K562 (cell line): ENCODE measurements around the gene DAPK1. TPM values are rescaled to one million over a fixed set of nuclear protein-coding genes. Genes with fewer than 3 reads are reported as not detected.

Source experiments
- TRIM28 ChIP-seq: fragments of 450-650 bp; IDR thresholded peaks from 2 replicates; pipeline ENCODE4 v1.6.1; 2017
- ZNF140 ChIP-seq: fragments of 250-450 bp; sonication (Bioruptor Pico); IDR thresholded peaks from 2 replicates; pipeline ENCODE4 v1.8.0; 2021; ENCODE audit warnings: moderate library complexity, mild to moderate bottlenecking, inconsistent platforms
- ZNF316 ChIP-seq: fragments of 450-650 bp; IDR thresholded peaks from 2 replicates; pipeline ENCODE4 v1.6.1; 2016
- polyA plus RNA-seq, 8 experiments: library from polyadenylated mRNA; depleted of rRNA in 4 of 8; stranded (reverse) in 5 of 8; unstranded in 3 of 8; fragments of >200 nt; fragmentation: Nextera tagmentation in 2 of 8; fragmentation: Illumina TruSeq in 1 of 8; extraction: Ambion mirVana in 2 of 8; extraction: Trizol in 1 of 8; gene quantifications; 2 replicates each; pipeline versions ENCODE4 v1.2.1 to v1.2.3, GENCODE V29; 2011 to 2014; ENCODE audit warnings: inconsistent platforms in 1 of 8, missing spikeins in 1 of 8
- total RNA-seq, 7 experiments: library from RNA; depleted of rRNA in 6 of 7; stranded (reverse); fragments of >200 nt in 6 of 7; fragmentation: Illumina TruSeq in 2 of 7; extraction: Trizol in 2 of 7; gene quantifications; 2 replicates each; pipeline versions ENCODE4 v1.2.1 to v1.2.3, GENCODE V29; 2011 to 2021; ENCODE audit warnings: low replicate concordance in 1 of 7
- TF ChIP-seq, protein P1 (sequence below): fragments of 200-800 bp; sonication (Bioruptor generic); IDR thresholded peaks from 2 replicates; pipeline ENCODE4 v1.6.1; 2016; ENCODE audit warnings: missing genetic modification characterization, missing compliant biosample characterization
- TF ChIP-seq, protein P2 (sequence below), 2 experiments: fragments of 450-650 bp in 1 of 2; sonication (generic) in 1 of 2; formaldehyde crosslinking in 1 of 2; IDR thresholded peaks; 2 replicates each; pipeline versions ENCODE4 v1.7.1 to v1.9.0; 2016 to 2022; ENCODE audit warnings: inconsistent platforms in 1 of 2, mild to moderate bottlenecking in 1 of 2, missing genetic modification reagents in 1 of 2
- TF ChIP-seq, protein P3 (sequence below): fragments of 450-650 bp; IDR thresholded peaks from 2 replicates; pipeline ENCODE4 v1.6.1; 2016; ENCODE audit warnings: missing biosample characterization, missing genetic modification characterization

DAPK1 gene
- total and polyA plus RNA-seq, 9 of the 15 experiments (the other 6 are each of a cell fraction or from before 2014, with no cell fraction given), result 1.7 to 26.4 (median 15.8) TPM

DNA sequence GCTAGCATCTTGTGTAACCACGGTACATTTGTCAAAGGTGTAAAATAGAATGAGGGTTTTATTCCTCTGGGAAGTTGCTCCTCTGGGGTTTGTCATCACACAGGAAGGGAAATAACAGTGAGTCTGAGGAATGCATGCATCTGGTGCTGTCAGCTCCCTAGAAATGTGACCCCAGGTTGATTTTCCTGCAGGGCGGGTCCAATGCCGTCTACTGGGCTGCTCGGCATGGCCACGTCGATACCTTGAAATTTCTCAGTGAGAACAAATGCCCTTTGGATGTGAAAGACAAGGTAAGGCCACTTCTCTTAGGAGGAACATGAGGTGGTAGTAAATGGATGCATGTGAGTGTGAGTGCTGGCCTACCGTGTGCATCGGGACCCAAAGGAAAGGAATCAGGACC, 149.4 kb downstream of the DAPK1 start (continued):
- TF ChIP-seq, protein P1, sequence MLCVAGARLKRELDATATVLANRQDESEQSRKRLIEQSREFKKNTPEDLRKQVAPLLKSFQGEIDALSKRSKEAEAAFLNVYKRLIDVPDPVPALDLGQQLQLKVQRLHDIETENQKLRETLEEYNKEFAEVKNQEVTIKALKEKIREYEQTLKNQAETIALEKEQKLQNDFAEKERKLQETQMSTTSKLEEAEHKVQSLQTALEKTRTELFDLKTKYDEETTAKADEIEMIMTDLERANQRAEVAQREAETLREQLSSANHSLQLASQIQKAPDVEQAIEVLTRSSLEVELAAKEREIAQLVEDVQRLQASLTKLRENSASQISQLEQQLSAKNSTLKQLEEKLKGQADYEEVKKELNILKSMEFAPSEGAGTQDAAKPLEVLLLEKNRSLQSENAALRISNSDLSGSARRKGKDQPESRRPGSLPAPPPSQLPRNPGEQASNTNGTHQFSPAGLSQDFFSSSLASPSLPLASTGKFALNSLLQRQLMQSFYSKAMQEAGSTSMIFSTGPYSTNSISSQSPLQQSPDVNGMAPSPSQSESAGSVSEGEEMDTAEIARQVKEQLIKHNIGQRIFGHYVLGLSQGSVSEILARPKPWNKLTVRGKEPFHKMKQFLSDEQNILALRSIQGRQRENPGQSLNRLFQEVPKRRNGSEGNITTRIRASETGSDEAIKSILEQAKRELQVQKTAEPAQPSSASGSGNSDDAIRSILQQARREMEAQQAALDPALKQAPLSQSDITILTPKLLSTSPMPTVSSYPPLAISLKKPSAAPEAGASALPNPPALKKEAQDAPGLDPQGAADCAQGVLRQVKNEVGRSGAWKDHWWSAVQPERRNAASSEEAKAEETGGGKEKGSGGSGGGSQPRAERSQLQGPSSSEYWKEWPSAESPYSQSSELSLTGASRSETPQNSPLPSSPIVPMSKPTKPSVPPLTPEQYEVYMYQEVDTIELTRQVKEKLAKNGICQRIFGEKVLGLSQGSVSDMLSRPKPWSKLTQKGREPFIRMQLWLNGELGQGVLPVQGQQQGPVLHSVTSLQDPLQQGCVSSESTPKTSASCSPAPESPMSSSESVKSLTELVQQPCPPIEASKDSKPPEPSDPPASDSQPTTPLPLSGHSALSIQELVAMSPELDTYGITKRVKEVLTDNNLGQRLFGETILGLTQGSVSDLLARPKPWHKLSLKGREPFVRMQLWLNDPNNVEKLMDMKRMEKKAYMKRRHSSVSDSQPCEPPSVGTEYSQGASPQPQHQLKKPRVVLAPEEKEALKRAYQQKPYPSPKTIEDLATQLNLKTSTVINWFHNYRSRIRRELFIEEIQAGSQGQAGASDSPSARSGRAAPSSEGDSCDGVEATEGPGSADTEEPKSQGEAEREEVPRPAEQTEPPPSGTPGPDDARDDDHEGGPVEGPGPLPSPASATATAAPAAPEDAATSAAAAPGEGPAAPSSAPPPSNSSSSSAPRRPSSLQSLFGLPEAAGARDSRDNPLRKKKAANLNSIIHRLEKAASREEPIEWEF, result no peak
- TF ChIP-seq ZNF316 (no peak), ZNF140 (CRISPR knock-in tag) (no peak), TRIM28 (no peak)
- TF ChIP-seq, protein P2, sequence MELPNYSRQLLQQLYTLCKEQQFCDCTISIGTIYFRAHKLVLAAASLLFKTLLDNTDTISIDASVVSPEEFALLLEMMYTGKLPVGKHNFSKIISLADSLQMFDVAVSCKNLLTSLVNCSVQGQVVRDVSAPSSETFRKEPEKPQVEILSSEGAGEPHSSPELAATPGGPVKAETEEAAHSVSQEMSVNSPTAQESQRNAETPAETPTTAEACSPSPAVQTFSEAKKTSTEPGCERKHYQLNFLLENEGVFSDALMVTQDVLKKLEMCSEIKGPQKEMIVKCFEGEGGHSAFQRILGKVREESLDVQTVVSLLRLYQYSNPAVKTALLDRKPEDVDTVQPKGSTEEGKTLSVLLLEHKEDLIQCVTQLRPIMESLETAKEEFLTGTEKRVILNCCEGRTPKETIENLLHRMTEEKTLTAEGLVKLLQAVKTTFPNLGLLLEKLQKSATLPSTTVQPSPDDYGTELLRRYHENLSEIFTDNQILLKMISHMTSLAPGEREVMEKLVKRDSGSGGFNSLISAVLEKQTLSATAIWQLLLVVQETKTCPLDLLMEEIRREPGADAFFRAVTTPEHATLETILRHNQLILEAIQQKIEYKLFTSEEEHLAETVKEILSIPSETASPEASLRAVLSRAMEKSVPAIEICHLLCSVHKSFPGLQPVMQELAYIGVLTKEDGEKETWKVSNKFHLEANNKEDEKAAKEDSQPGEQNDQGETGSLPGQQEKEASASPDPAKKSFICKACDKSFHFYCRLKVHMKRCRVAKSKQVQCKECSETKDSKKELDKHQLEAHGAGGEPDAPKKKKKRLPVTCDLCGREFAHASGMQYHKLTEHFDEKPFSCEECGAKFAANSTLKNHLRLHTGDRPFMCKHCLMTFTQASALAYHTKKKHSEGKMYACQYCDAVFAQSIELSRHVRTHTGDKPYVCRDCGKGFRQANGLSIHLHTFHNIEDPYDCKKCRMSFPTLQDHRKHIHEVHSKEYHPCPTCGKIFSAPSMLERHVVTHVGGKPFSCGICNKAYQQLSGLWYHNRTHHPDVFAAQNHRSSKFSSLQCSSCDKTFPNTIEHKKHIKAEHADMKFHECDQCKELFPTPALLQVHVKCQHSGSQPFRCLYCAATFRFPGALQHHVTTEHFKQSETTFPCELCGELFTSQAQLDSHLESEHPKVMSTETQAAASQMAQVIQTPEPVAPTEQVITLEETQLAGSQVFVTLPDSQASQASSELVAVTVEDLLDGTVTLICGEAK (IDR thresholded peaks at IDR 0.05), result no peak
- TF ChIP-seq, protein P2 (CRISPR knock-in tag; IDR thresholded peaks at IDR 0.05), result no peak
- TF ChIP-seq, protein P3, sequence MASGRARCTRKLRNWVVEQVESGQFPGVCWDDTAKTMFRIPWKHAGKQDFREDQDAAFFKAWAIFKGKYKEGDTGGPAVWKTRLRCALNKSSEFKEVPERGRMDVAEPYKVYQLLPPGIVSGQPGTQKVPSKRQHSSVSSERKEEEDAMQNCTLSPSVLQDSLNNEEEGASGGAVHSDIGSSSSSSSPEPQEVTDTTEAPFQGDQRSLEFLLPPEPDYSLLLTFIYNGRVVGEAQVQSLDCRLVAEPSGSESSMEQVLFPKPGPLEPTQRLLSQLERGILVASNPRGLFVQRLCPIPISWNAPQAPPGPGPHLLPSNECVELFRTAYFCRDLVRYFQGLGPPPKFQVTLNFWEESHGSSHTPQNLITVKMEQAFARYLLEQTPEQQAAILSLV (tag), result no peak
